OCI-LY7 (cell line): ENCODE results near the gene GNAQ.

ENCODE experiments used
- EZH2phosphoT487 ChIP-seq: fragments of 200-600 bp; sonication (generic); IDR thresholded peaks from 2 replicates; pipeline ENCODE4 v1.6.1; 2018; ENCODE audit warnings: low read depth, borderline replicate concordance, mild to moderate bottlenecking, mixed run types, antibody characterized with exemption, low read length, moderate library complexity, mixed read lengths
- TF ChIP-seq, protein P1 (sequence below): fragments of 200-600 bp; sonication (generic); conservative IDR thresholded peaks from 2 replicates; pipeline ENCODE4 v1.5.1; 2014; ENCODE audit warnings: mild to moderate bottlenecking, antibody characterized with exemption, low read length, moderate library complexity, mixed read lengths

DNA sequence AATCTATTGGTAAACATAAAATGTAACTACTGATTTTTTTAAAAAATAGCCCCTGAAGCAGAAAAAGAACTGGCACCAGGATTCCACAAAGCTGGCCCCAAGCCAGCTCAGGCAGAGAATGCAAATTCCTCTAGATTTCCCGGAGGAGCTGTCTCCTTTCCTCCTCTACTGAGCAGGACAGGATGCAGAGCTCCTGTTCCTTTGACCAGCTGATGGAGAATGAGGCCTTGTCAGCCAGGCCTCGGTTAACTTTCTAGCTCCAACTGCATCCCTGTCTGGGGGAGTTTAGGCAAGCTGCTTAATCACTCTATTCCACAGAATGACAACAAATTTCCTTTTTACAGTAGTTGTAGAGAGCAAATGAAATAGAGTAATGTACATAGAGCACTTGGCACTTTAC lies 155.5 kb downstream of the GNAQ start:
- TF ChIP-seq EZH2phosphoT487 = no peak
- TF ChIP-seq, protein P1, sequence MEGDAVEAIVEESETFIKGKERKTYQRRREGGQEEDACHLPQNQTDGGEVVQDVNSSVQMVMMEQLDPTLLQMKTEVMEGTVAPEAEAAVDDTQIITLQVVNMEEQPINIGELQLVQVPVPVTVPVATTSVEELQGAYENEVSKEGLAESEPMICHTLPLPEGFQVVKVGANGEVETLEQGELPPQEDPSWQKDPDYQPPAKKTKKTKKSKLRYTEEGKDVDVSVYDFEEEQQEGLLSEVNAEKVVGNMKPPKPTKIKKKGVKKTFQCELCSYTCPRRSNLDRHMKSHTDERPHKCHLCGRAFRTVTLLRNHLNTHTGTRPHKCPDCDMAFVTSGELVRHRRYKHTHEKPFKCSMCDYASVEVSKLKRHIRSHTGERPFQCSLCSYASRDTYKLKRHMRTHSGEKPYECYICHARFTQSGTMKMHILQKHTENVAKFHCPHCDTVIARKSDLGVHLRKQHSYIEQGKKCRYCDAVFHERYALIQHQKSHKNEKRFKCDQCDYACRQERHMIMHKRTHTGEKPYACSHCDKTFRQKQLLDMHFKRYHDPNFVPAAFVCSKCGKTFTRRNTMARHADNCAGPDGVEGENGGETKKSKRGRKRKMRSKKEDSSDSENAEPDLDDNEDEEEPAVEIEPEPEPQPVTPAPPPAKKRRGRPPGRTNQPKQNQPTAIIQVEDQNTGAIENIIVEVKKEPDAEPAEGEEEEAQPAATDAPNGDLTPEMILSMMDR = no peak
